Aorta (tissue), 5 donors: ENCODE results near the gene COPG1. TPM values are rescaled to one million over a fixed set of nuclear protein-coding genes. Genes with fewer than 3 reads are reported as not detected.
"Not testable (repeated sequence)": the region's sequence is repeated elsewhere in the genome, so short reads cannot be mapped to it uniquely, and the experiment has no call there.

Experiments used
- ATAC-seq: fragments of 200-7000 bp; cut with Tn5 transposase; one replicate; pipeline ENCODE4 v1.9.1; 2022; ENCODE audit warnings: moderate library complexity; ENCODE audit not compliant: low FRiP score
- DNase-seq, 2 donors: peaks; one replicate each; pipeline ENCODE4 v3.0.0-alpha.2; 2020
- H3K27ac ChIP-seq, 2 donors: one replicate each; pipeline ENCODE4 v1.5.1; 2013; ENCODE audit warnings: low read length in 2 of 2, mild to moderate bottlenecking in 2 of 2, moderate library complexity in 2 of 2, control low read depth in 1 of 2, inconsistent platforms in 1 of 2, low read depth in 1 of 2
- H3K27me3 ChIP-seq, 2 donors: one replicate each; pipeline ENCODE4 v1.6.1; 2013; ENCODE audit warnings: control low read depth in 1 of 2, low read length in 1 of 2, mild to moderate bottlenecking in 1 of 2, moderate library complexity in 1 of 2; ENCODE audit not compliant: insufficient read depth in 2 of 2, control insufficient read depth in 1 of 2
- H3K36me3 ChIP-seq, 2 donors: one replicate each; pipeline ENCODE4 v1.6.1; 2013; ENCODE audit warnings: control low read depth in 1 of 2, low read length in 1 of 2, mild to moderate bottlenecking in 1 of 2; ENCODE audit not compliant: insufficient read depth in 2 of 2, control insufficient read depth in 1 of 2
- H3K4me1 ChIP-seq, 2 donors: one replicate each; pipeline ENCODE4 v1.6.1; 2013; ENCODE audit warnings: low read length in 2 of 2, control low read depth in 1 of 2, mild to moderate bottlenecking in 1 of 2, moderate library complexity in 1 of 2; ENCODE audit not compliant: insufficient read depth in 2 of 2, control insufficient read depth in 1 of 2
- H3K4me3 ChIP-seq, 2 donors: one replicate each; pipeline ENCODE4 v1.5.1; 2013; ENCODE audit warnings: low read length in 2 of 2, control low read depth in 1 of 2, mild to moderate bottlenecking in 1 of 2
- H3K9me3 ChIP-seq: one replicate; pipeline ENCODE4 v1.6.1; 2013; ENCODE audit warnings: mild to moderate bottlenecking, low read length; ENCODE audit not compliant: control insufficient read depth
- WGBS, 2 donors: extraction: QIAGEN DNeasy Blood & Tissue Kit; methylation state at CpG; one replicate each; pipeline ENCODE4 v1.1.7; 2013; 5-methylcytosine and 5-hydroxymethylcytosine counted together
- intact Hi-C, 2 donors: fragments of 100-400 bp; cut with DNase I; formaldehyde crosslinking; loops; one replicate each; pipeline versions ENCODE4 v1.14.2 to v1.15.0; 2022
- polyA plus RNA-seq, 2 donors: library from polyadenylated mRNA; stranded (reverse); fragments of 200-250 nt; gene quantifications; one replicate each; pipeline ENCODE4 v1.2.3, GENCODE V29; 2013
- total RNA-seq, 2 donors: library from RNA; stranded (reverse); fragmentation: NEBNext Ultra II Directional; extraction: Animal tissue kit (Norgen Biotek cat#: 25700); gene quantifications; one replicate each; pipeline ENCODE4 v1.2.1, GENCODE V29; 2021
- donor health status: healthy with polysubstance abuse.
- donor health status: Bipolar disorder and iron deficiency.
- donor health status: DM: no; HTN: no; CAD: no.
- donor health status: DM: no; HTN: no; CAD: no.
- donor health status: DM: yes; HTN: yes; CAD: no.

The COPG1 gene
- total and polyA plus RNA-seq, 4 donors: 39.7 to 155 (median 117) TPM

DNA sequence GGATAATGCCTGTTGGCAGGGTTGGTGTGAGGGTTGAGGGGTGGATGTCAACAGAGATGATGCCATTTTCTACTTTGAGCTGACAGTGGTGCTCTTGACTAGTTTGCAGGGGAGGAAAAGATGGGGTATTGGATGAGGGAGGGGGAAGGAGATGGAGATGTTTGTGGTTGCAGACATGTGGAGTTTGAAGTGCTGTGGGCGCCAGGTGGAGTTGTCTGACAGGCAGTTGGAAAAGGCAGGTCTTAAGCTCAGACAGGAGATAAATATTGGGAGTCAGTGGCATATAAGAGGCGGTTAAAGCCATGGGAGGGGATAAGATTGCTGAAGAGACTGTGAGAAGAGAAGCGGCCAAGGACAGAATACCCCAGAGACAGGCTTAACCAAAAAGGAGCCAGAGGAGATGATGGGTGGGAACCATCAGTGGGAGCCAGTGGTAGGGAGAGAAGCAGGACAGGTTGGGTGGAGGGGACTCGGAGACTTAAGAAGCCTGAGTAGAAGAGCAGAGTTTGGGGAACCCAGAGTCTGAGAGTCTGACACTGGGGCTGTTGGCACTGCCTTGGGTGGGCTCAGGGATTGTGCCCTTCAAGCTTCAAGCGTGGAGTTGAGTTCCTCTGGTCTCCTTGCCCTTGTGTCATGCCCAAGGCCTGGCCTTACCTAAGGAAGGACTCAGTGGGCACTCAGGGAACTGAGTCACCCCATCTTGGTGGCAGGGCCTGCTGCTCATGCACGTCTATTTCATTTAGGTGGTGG is 13.9 kb downstream of the COPG1 start:
- intact Hi-C loops: no loop called here
- H3K36me3 ChIP-seq: peaks cover 10 to 29% of the 10 kb centered on the region in 2 donors
- 84 to 85% methylated on average over 6 of the region's 6 CpGs for WGBS, 2 donors
- no peak for ATAC-seq
- H3K9me3 ChIP-seq: no peaks in the 10 kb centered on the region
- no peak overlapping the region for H3K27ac ChIP-seq
- DNase-seq: no peak
- no peaks in the 10 kb centered on the region for H3K27me3 ChIP-seq
- no peak overlapping the region for H3K4me3 ChIP-seq
- H3K4me1 ChIP-seq: no peaks in the 10 kb centered on the region

DNA sequence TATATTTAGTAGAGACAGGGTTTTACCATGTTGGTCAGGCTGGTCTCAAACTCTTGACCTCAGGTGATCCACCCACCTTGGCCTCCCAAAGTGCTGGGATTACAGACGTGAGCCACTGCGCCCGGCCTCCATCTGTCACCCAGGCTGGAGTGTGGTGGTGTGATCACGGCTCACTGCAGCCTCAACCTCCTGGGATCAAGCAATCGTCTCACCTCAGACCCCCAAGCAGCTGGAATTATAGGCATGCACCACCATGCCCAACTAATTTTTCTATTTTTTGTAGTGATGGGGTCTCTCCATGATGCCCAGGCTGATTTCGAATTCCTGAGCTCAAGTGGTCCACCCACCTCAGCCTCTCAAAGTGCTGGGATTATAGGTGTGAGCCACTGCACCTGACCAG is 15.6 kb downstream of the COPG1 start:
- H3K36me3 ChIP-seq: peaks cover 10 to 29% of the 10 kb centered on the region in 2 donors
- H3K27ac ChIP-seq, DNase-seq, H3K9me3 ChIP-seq, intact Hi-C loops, H3K4me3 ChIP-seq, H3K4me1 ChIP-seq, H3K27me3 ChIP-seq, ATAC-seq: not testable (repeated sequence)
- 78 to 84% methylated on average over 6 of the region's 6 CpGs for WGBS, 2 donors

- intact Hi-C loops: no loop called here
- DNase-seq (no peak), ATAC-seq (no peak)
- H3K27me3 ChIP-seq: no peaks in the 10 kb centered on the region
- H3K27ac ChIP-seq: no peak overlapping the region
- no peaks in the 10 kb centered on the region for H3K4me1 ChIP-seq
- 86 to 88% methylated on average over 4 of the region's 4 CpGs for WGBS, 2 donors
- H3K9me3 ChIP-seq: no peaks in the 10 kb centered on the region
- H3K36me3 ChIP-seq: peaks cover 10 to 19% of the 10 kb centered on the region in 2 donors
- H3K4me3 ChIP-seq: no peak overlapping the region
Observed at GRCh38 chr3:129266651-129267050, 17.2 kb downstream of the COPG1 start.

DNA sequence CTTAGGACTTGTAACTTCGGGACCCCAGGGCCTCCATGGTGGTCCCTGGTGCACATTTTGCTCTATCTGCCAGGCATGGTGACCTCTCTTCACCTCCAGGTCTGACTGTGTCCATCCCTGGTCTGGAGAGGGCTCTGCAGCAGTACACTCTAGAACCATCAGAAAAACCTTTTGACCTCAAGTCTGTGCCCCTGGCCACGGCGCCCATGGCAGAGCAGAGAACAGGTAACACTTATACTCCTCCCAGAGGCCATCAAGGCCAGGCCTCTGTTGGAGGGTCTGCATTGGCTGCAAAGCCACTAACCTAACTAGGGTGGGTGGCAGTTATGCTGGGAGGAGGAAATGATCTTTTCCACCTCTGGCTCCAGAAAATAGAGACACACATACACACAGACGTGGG is 19.0 kb downstream of the COPG1 start:
- DNase-seq (no peak), ATAC-seq (no peak)
- WGBS, 2 donors: 94% methylated on average over 4 of the region's 4 CpGs
- Histone ChIP-seq H3K27ac (no peak overlapping the region), H3K36me3 (peaks cover 8 to 25% of the 10 kb centered on the region in 2 donors), H3K4me1 (no peaks in the 10 kb centered on the region), H3K9me3 (no peaks in the 10 kb centered on the region), H3K27me3 (no peaks in the 10 kb centered on the region), H3K4me3 (no peak overlapping the region)
- intact Hi-C loops: no loop called here

GRCh38 chr3:129271674-129272073 is 22.3 kb downstream of the COPG1 start:
- 88 to 90% methylated on average over 11 of the region's 11 CpGs for WGBS, 2 donors
- ATAC-seq: no peak

GRCh38 chr3:129276385-129276784 is 27.0 kb downstream of the COPG1 start:
- intact Hi-C loops: loop anchor here in 1 of 2 donors (5.0 kb wide), 1 partner anchor 36 kb away; no protein-coding TSS in a partner anchor
- H3K4me3 ChIP-seq: no peak overlapping the region
- H3K27ac ChIP-seq: no peak overlapping the region
- ATAC-seq: no peak
- H3K36me3 ChIP-seq: peaks cover 7 to 15% of the 10 kb centered on the region in 2 donors
- H3K4me1 ChIP-seq: no peaks in the 10 kb centered on the region
- no peaks in the 10 kb centered on the region for H3K9me3 ChIP-seq
- no peaks in the 10 kb centered on the region for H3K27me3 ChIP-seq
- 60 to 73% methylated on average over 2 of the region's 2 CpGs for WGBS, 2 donors
- no peak for DNase-seq

More at GRCh38 chr3:129271674-129272073, 22.3 kb downstream of the COPG1 start:
- Histone ChIP-seq H3K27me3 (no peaks in the 10 kb centered on the region), H3K27ac (no peak overlapping the region), H3K4me3 (no peak overlapping the region), H3K9me3 (no peaks in the 10 kb centered on the region), H3K4me1 (no peaks in the 10 kb centered on the region), H3K36me3 (peaks cover 15 to 19% of the 10 kb centered on the region in 2 donors)
- intact Hi-C loops: no loop called here
- DNase-seq: no peak

DNA sequence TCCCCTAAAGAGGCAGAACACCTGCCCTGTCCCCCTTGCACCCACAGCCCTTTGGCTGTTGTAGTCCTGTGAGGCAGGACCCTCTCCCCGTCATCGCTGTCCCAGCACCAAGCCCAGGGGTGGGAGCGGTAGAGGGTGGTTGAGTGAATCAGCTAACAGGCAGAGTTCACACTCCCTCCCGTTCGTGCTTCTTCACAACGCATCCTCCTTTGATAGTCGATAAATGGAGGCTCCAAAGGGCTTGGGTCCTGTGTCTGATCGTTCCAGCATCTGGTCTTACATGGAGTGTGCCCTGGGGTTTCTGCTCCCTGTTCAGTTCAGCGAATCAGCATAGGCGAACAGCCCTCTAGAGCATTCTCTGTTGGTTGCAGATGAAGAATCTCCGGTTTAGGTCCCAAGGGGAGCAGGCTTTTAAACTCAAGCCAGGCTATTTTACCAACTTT is 28.4 kb downstream of the COPG1 start:
- Histone ChIP-seq H3K9me3 (no peaks in the 10 kb centered on the region), H3K4me3 (no peak overlapping the region), H3K36me3 (peaks cover 6 to 7% of the 10 kb centered on the region in 2 donors), H3K27ac (peak overlapping the region in 1 of 2 donors; percentile 7), H3K4me1 (no peaks in the 10 kb centered on the region), H3K27me3 (no peaks in the 10 kb centered on the region)
- intact Hi-C loops: loop anchor here in 1 of 2 donors (5.0 kb wide), 1 partner anchor 34 kb away; no protein-coding TSS in a partner anchor
- no peak for DNase-seq
- peak; percentile 1 for ATAC-seq
- WGBS, 2 donors: 60 to 73% methylated on average over 11 of the region's 11 CpGs

DNA sequence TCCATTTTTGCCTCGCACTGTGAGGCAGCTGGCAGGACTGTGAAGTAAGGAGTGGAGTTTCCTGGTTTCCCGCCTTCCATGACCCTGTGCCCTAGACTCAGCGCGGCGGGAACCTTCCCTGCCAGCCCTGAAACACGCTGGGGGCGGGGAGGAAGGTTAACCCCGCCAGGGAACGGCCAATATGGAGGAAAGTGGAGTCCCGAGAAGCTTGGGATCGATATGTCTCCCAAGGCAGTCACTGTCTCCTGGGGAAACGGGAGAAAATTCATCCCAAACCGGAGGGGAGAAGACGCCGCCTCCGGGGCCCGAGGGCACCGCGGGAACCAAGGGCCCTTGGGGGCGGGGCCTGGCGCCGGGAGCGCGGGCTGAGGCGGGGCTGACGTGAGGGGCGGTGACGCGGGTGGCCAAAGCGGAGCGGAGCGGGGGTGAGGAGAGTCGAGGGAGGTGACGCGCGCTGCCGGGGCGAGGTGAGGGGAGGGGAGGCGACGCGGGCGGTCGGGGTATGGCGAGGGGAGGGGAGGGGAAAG is 29.1 kb downstream of the COPG1 start, which contains the start of gene HMCES:
TSS of gene HMCES (plus strand) at position 432 of the 527 bp plus-strand sequence. CDS start 863 bp downstream, outside the sequence.
- intact Hi-C loops: loop anchor here in 1 of 2 donors (5.0 kb wide), 1 partner anchor 34 kb away; no protein-coding TSS in a partner anchor
- WGBS, 2 donors: 0 to 1% methylated on average over 35 to 44 of the region's 44 CpGs
- ATAC-seq: peak; percentile 98
- H3K27ac ChIP-seq: peak within 1 kb of the TSS in 1 of 2 donors; percentile 49
- no peaks in the 10 kb centered on the region for H3K9me3 ChIP-seq
- no peaks in the 10 kb centered on the region for H3K4me1 ChIP-seq
- H3K27me3 ChIP-seq: no peaks in the 10 kb centered on the region
- H3K4me3 ChIP-seq: peak within 1 kb of the TSS; percentile 68 to 76
- DNase-seq: peak; percentile 96 to 98
- peaks cover 6 to 7% of the 10 kb centered on the region in 2 donors for H3K36me3 ChIP-seq
